ENCODE data around the gene USP28.

The USP28 gene

GRCh38 chr11:113847111-113847510 lies 28.3 kb downstream of the USP28 start:
- Histone ChIP-seq H3K4me3 (replicated peaks; ENCODE audit: insufficient read depth, low read length) (no peak overlapping the region), H3K27me3 (ENCODE audit: insufficient read depth, poor library complexity, severe bottlenecking) (no peaks in the 10 kb centered on the region), H3K27ac (replicated peaks) (no peak overlapping the region)
- no peak for DNase-seq (ENCODE audit: low read depth in 1 of 2, low spot score in 1 of 2)
- TF ChIP-seq POLR2AphosphoS5 (IDR thresholded peaks at IDR 0.05; ENCODE audit: low read depth) = no peak
- no peak for TF ChIP-seq GABPA (IDR thresholded peaks at IDR 0.05; ENCODE audit: low read depth)
- TF ChIP-seq CTCF (IDR thresholded peaks at IDR 0.05; ENCODE audit: insufficient read depth, low read length) = no peak

GRCh38 chr11:113841691-113842090 lies 33.7 kb downstream of the USP28 start:
- Histone ChIP-seq H3K27ac (replicated peaks) (no peak overlapping the region), H3K27me3 (ENCODE audit: insufficient read depth, poor library complexity, severe bottlenecking) (no peaks in the 10 kb centered on the region), H3K4me3 (replicated peaks; ENCODE audit: insufficient read depth, low read length) (no peak overlapping the region)
- no peak for DNase-seq (ENCODE audit: low read depth in 1 of 2, low spot score in 1 of 2)
- no peak for TF ChIP-seq CTCF (IDR thresholded peaks at IDR 0.05; ENCODE audit: insufficient read depth, low read length)
- no peak for TF ChIP-seq GABPA (IDR thresholded peaks at IDR 0.05; ENCODE audit: low read depth)
- no peak for TF ChIP-seq REST (IDR thresholded peaks at IDR 0.05; ENCODE audit: insufficient replicate concordance, low read depth)
- TF ChIP-seq SPI1 (IDR thresholded peaks at IDR 0.05; ENCODE audit: borderline replicate concordance, low read depth) = no peak
- TF ChIP-seq POLR2AphosphoS5 (IDR thresholded peaks at IDR 0.05; ENCODE audit: low read depth) = no peak

GRCh38 chr11:113840932-113841664 lies 34.3 kb downstream of the USP28 start:
- Histone ChIP-seq H3K4me3 (replicated peaks; ENCODE audit: insufficient read depth, low read length) (no peak overlapping the region), H3K27ac (replicated peaks) (no peak overlapping the region), H3K27me3 (ENCODE audit: insufficient read depth, poor library complexity, severe bottlenecking) (no peaks in the 10 kb centered on the region)
- DNase-seq (ENCODE audit: low read depth in 1 of 2, low spot score in 1 of 2) = no peak
- TF ChIP-seq SPI1 (IDR thresholded peaks at IDR 0.05; ENCODE audit: borderline replicate concordance, low read depth) = no peak
- TF ChIP-seq GABPA (IDR thresholded peaks at IDR 0.05; ENCODE audit: low read depth) = no peak
- TF ChIP-seq REST (IDR thresholded peaks at IDR 0.05; ENCODE audit: insufficient replicate concordance, low read depth) = no peak
- no peak for TF ChIP-seq CTCF (IDR thresholded peaks at IDR 0.05; ENCODE audit: insufficient read depth, low read length)
- no peak for TF ChIP-seq POLR2AphosphoS5 (IDR thresholded peaks at IDR 0.05; ENCODE audit: low read depth)

GRCh38 chr11:113839842-113840241 lies 35.5 kb downstream of the USP28 start:
- Histone ChIP-seq H3K4me3 (replicated peaks; ENCODE audit: insufficient read depth, low read length) (no peak overlapping the region), H3K27ac (replicated peaks) (no peak overlapping the region), H3K27me3 (ENCODE audit: insufficient read depth, poor library complexity, severe bottlenecking) (no peaks in the 10 kb centered on the region)
- TF ChIP-seq CTCF (IDR thresholded peaks at IDR 0.05; ENCODE audit: insufficient read depth, low read length) (no peak), GABPA (IDR thresholded peaks at IDR 0.05; ENCODE audit: low read depth) (no peak), SPI1 (IDR thresholded peaks at IDR 0.05; ENCODE audit: borderline replicate concordance, low read depth) (no peak), REST (IDR thresholded peaks at IDR 0.05; ENCODE audit: insufficient replicate concordance, low read depth) (no peak), POLR2AphosphoS5 (IDR thresholded peaks at IDR 0.05; ENCODE audit: low read depth) (no peak)
- no peak for DNase-seq (ENCODE audit: low read depth in 1 of 2, low spot score in 1 of 2)

Measured in HL-60 (cell line).